ENCODE data around the gene SLX4IP. TPM values are rescaled to one million over a fixed set of nuclear protein-coding genes. Genes with fewer than 3 reads are reported as not detected.
"Not testable (repeated sequence)": the region's sequence is repeated elsewhere in the genome, so short reads cannot be mapped to it uniquely, and the experiment has no call there.

SLX4IP gene
- total and polyA plus RNA-seq, 3 experiments from 2014 or later, result 1.5 to 8.0 (median 7.0) TPM

- H3K27me3 Mint-ChIP-seq; H3K4me1 ChIP-seq (ENCODE audit: insufficient read depth, low read length); H3K9me3 Mint-ChIP-seq; H3K27ac ChIP-seq (ENCODE audit: low read depth, low read length); H3K9me3 ChIP-seq (ENCODE audit: low read length); H3K36me3 ChIP-seq (ENCODE audit: insufficient read depth, low read length); POLR2A ChIA-PET; H3K4me3 ChIP-seq (ENCODE audit: low read length); H3K27ac Mint-ChIP-seq; DNase-seq; H3K4me3 Mint-ChIP-seq; CTCF ChIA-PET; H3K27me3 ChIP-seq (ENCODE audit: insufficient read depth, low read length, poor library complexity, severe bottlenecking): not testable (repeated sequence)
- Mint-ChIP-seq H3K4me1 (peaks cover 16 to 40% (median 22%) of the 10 kb centered on the region in 3 donors), H3K36me3 (peaks cover 2 to 59% (median 9%) of the 10 kb centered on the region in 3 donors)
Observed at GRCh38 chr20:10417218-10417617, 17.9 kb upstream of the SLX4IP start.

- Mint-ChIP-seq H3K27me3 (no peaks in the 10 kb centered on the region), H3K36me3 (peaks cover 3 to 53% (median 9%) of the 10 kb centered on the region in 3 donors), H3K4me3 (no peak overlapping the region), H3K27ac (peak overlapping the region in 1 of 8 donors; percentile 14), H3K9me3 (no peaks in the 10 kb centered on the region), H3K4me1 (peaks cover 19 to 47% (median 27%) of the 10 kb centered on the region in 3 donors)
- no peaks in the 10 kb centered on the region for H3K9me3 ChIP-seq (ENCODE audit: low read length)
- H3K27me3 ChIP-seq (ENCODE audit: insufficient read depth, low read length, poor library complexity, severe bottlenecking), result no peaks in the 10 kb centered on the region
- no peak for DNase-seq
- CTCF ChIA-PET, result no interaction called here
- H3K36me3 ChIP-seq (ENCODE audit: insufficient read depth, low read length), result no peaks in the 10 kb centered on the region
- POLR2A ChIA-PET, result no interaction called here
- no peak overlapping the region for H3K4me3 ChIP-seq (ENCODE audit: low read length)
- no peak overlapping the region for H3K27ac ChIP-seq (ENCODE audit: low read depth, low read length)
- H3K4me1 ChIP-seq (ENCODE audit: insufficient read depth, low read length), result no peaks in the 10 kb centered on the region
Observed at GRCh38 chr20:10419550-10420133, 15.5 kb upstream of the SLX4IP start.

DNA sequence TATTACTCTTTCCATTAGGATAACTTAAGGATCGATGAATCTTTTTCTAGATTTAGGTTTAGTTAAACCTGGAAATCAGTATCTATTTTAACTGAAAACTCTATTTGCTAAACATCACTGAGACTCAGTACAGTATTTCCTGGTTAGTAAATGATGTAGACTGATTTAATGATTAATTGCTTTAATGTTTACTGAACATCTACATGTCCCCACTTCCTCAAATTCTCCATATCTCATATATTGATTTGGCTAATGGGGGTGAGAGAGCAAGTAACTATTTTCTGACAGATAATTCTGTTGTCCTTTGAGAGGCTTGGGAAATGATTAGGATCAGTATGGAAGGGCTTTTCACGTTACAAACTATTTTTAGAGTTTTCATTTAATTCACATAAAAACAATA lies 11.4 kb upstream of the SLX4IP start:
- Histone ChIP-seq H3K27me3 (ENCODE audit: insufficient read depth, low read length, poor library complexity, severe bottlenecking) (no peaks in the 10 kb centered on the region), H3K4me3 (ENCODE audit: low read length) (no peak overlapping the region), H3K9me3 (ENCODE audit: low read length) (no peaks in the 10 kb centered on the region), H3K36me3 (ENCODE audit: insufficient read depth, low read length) (no peaks in the 10 kb centered on the region), H3K27ac (ENCODE audit: low read depth, low read length) (no peak overlapping the region), H3K4me1 (ENCODE audit: insufficient read depth, low read length) (peaks cover 12% of the 10 kb centered on the region)
- CTCF ChIA-PET, result no interaction called here
- peaks cover 20 to 46% (median 26%) of the 10 kb centered on the region in 3 donors for H3K4me1 Mint-ChIP-seq
- H3K27me3 Mint-ChIP-seq, result peaks cover 0 to 2% of the 10 kb centered on the region in 2 donors
- no peak overlapping the region for H3K4me3 Mint-ChIP-seq
- H3K9me3 Mint-ChIP-seq, result no peaks in the 10 kb centered on the region
- POLR2A ChIA-PET, result no interaction called here
- DNase-seq, result no peak
- H3K27ac Mint-ChIP-seq, result no peak overlapping the region
- H3K36me3 Mint-ChIP-seq, result peaks cover 0 to 30% (median 3%) of the 10 kb centered on the region in 3 donors

DNA sequence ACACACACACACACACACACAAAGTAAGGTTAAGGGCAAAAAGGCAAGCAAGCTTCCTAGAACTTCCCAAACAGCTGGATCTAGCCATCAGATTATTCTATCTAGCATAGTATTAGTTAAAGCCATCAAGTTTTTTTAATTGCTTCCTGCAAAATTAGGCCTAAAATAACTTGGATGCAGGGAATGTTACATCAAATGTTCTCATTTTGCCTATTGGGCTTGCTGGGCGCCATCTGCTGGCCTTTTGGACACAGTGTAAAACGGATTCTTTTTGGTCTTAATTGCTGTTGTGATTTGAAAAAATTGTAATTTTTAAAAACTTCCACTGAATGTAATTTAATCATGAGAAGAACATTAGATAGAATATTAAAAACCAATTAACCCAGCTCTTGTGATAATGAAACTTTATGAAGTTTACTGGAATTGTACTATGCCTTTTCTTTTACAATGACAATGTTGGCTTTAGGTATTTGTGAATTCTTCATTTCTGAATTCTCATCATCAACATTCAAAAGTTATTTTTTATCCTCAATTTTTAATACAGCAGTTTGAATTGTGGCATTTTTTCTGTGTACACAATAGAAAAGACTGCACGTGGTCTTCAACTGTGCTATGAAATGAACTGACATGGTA lies 7.9 kb upstream of the SLX4IP start:
- ChIA-PET CTCF (interaction anchor here (0.7 to 2.3 kb wide), 11 partner anchors 10 to 449 kb away, joined by 3 to 9 read pairs (median 4); no protein-coding TSS in a partner anchor), POLR2A (no interaction called here)
- Histone ChIP-seq H3K27me3 (ENCODE audit: insufficient read depth, low read length, poor library complexity, severe bottlenecking) (no peaks in the 10 kb centered on the region), H3K9me3 (ENCODE audit: low read length) (no peaks in the 10 kb centered on the region), H3K4me1 (ENCODE audit: insufficient read depth, low read length) (peaks cover 23% of the 10 kb centered on the region), H3K27ac (ENCODE audit: low read depth, low read length) (no peak overlapping the region), H3K36me3 (ENCODE audit: insufficient read depth, low read length) (no peaks in the 10 kb centered on the region), H3K4me3 (ENCODE audit: low read length) (no peak overlapping the region)
- Mint-ChIP-seq H3K9me3 (no peaks in the 10 kb centered on the region), H3K4me1 (peaks cover 37 to 62% (median 58%) of the 10 kb centered on the region in 3 donors), H3K36me3 (peaks cover 0 to 17% (median 2%) of the 10 kb centered on the region in 3 donors), H3K4me3 (no peak overlapping the region), H3K27me3 (peaks cover 0 to 2% of the 10 kb centered on the region in 2 donors), H3K27ac (peak overlapping the region in 2 of 8 donors; percentile 17 to 28)
- peak; percentile 22 to 60 (median 29) for DNase-seq

DNA sequence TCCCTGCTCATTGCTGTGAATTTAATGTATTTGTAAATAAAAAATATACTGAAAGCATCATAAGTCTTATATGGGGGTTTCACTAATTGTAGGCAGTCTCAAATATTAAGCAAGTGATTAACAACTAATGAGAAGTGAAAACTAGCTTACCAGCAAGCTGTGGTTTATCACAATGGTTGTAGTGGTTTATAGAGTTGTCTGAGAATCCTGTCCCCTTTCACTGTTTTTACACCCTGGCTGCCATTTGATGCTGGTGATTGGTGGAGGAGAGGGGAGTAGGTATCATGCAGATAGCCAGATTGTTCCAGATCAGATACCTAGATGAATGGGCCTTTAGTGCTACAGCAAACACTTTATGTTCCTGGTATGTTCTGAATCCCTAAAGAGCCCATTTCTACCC lies 7.1 kb upstream of the SLX4IP start:
- POLR2A ChIA-PET, result no interaction called here
- Mint-ChIP-seq H3K4me1 (peaks cover 38 to 67% (median 63%) of the 10 kb centered on the region in 3 donors), H3K27ac (peak overlapping the region in 3 of 8 donors; percentile 28 to 48 (median 43))

DNA sequence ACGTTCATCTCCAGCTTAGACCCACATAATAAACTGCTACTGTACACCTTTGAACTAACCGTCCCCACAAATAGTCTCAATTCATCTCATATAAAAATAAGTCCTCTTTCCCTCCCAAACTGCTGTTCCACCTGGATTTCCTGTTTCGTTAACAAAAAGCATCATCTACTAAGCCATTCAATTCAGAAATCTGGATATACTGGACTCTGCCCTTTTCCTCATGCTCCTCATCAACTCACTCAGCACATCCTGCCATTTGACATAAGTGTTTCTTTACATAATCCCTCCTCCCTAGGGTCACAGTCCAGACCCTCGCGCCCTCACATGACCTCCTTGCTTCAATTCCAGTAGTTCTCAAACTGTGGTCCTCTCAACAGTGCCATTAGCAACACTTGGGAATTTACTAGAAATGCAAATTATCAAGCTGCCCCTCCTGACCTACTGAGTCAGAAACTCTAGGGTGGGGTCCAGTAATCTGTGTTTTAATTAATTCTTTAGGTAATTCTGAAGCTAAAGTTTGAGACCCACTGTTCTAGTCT lies 5.6 kb upstream of the SLX4IP start:
- H3K4me1 ChIP-seq (ENCODE audit: insufficient read depth, low read length), result peaks cover 32% of the 10 kb centered on the region
- H3K27ac ChIP-seq (ENCODE audit: low read depth, low read length), result no peak overlapping the region
- Mint-ChIP-seq H3K27me3 (peaks cover 0 to 4% of the 10 kb centered on the region in 2 donors), H3K4me1 (peaks cover 42 to 65% (median 63%) of the 10 kb centered on the region in 3 donors), H3K4me3 (no peak overlapping the region), H3K36me3 (peaks cover 0 to 14% (median 0%) of the 10 kb centered on the region in 3 donors), H3K27ac (peak overlapping the region in 7 of 8 donors; percentile 4 to 67 (median 18)), H3K9me3 (no peaks in the 10 kb centered on the region)
- ChIA-PET CTCF (no interaction called here), POLR2A (no interaction called here)
- no peak for DNase-seq
- H3K36me3 ChIP-seq (ENCODE audit: insufficient read depth, low read length), result no peaks in the 10 kb centered on the region
- H3K9me3 ChIP-seq (ENCODE audit: low read length), result no peaks in the 10 kb centered on the region
- no peaks in the 10 kb centered on the region for H3K27me3 ChIP-seq (ENCODE audit: insufficient read depth, low read length, poor library complexity, severe bottlenecking)
- H3K4me3 ChIP-seq (ENCODE audit: low read length), result no peak overlapping the region

More for the DNA sequence above, 7.1 kb upstream of the SLX4IP start:
- H3K27me3 Mint-ChIP-seq, result peaks cover 0 to 2% of the 10 kb centered on the region in 2 donors
- H3K36me3 Mint-ChIP-seq, result peaks cover 0 to 13% (median 0%) of the 10 kb centered on the region in 3 donors
- H3K4me3 Mint-ChIP-seq, result no peak overlapping the region
- Histone ChIP-seq H3K27ac (ENCODE audit: low read depth, low read length) (no peak overlapping the region), H3K9me3 (ENCODE audit: low read length) (no peaks in the 10 kb centered on the region), H3K36me3 (ENCODE audit: insufficient read depth, low read length) (no peaks in the 10 kb centered on the region), H3K4me1 (ENCODE audit: insufficient read depth, low read length) (peaks cover 26% of the 10 kb centered on the region), H3K27me3 (ENCODE audit: insufficient read depth, low read length, poor library complexity, severe bottlenecking) (no peaks in the 10 kb centered on the region), H3K4me3 (ENCODE audit: low read length) (no peak overlapping the region)
- CTCF ChIA-PET, result interaction anchor here (1.7 to 2.3 kb wide), 5 partner anchors 17 to 450 kb away, joined by 4 to 9 read pairs (median 5); no protein-coding TSS in a partner anchor
- DNase-seq, result no peak
- no peaks in the 10 kb centered on the region for H3K9me3 Mint-ChIP-seq

- Mint-ChIP-seq H3K4me3 (peak overlapping the region in 1 of 7 donors; percentile 71), H3K4me1 (peaks cover 43 to 69% (median 65%) of the 10 kb centered on the region in 3 donors), H3K36me3 (peaks cover 0 to 18% (median 0%) of the 10 kb centered on the region in 3 donors), H3K27ac (peak overlapping the region in 2 of 8 donors; percentile 49 to 51), H3K9me3 (no peaks in the 10 kb centered on the region), H3K27me3 (peaks cover 0 to 4% of the 10 kb centered on the region in 2 donors)
- Histone ChIP-seq H3K4me3 (ENCODE audit: low read length) (no peak overlapping the region), H3K27ac (ENCODE audit: low read depth, low read length) (no peak overlapping the region), H3K36me3 (ENCODE audit: insufficient read depth, low read length) (no peaks in the 10 kb centered on the region), H3K9me3 (ENCODE audit: low read length) (no peaks in the 10 kb centered on the region), H3K27me3 (ENCODE audit: insufficient read depth, low read length, poor library complexity, severe bottlenecking) (no peaks in the 10 kb centered on the region), H3K4me1 (ENCODE audit: insufficient read depth, low read length) (peaks cover 32% of the 10 kb centered on the region)
- CTCF ChIA-PET, result interaction anchor here (1.0 kb wide), 1 partner anchor 8 kb away, joined by 3 read pairs; no protein-coding TSS in a partner anchor
- POLR2A ChIA-PET, result no interaction called here
- DNase-seq, result no peak
Observed at GRCh38 chr20:10430000-10430466, 5.1 kb upstream of the SLX4IP start.

DNA sequence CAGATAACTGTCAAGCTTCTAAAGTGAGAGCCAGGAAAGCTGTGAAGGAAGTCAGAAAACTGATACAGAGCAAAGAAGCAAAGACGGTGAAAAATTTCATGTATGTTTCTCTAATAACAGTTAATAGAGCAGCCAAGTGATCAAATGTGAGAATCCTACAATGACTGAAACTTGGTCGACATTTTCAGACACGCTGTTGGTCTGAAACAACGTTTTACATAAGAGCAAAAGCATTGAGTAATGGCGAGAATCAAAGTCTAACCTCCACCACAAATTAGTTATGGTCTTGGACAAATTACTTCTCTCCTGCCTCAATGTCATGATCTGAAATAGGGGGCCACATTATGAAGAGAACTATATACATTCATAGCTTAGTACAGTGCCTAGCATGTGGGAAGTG lies 4.4 kb upstream of the SLX4IP start:
- Mint-ChIP-seq H3K4me3 (peak overlapping the region in 1 of 7 donors; percentile 71), H3K27me3 (peaks cover 0 to 4% of the 10 kb centered on the region in 2 donors), H3K27ac (peak overlapping the region in 7 of 8 donors; percentile 2 to 51 (median 40)), H3K36me3 (peaks cover 0 to 17% (median 0%) of the 10 kb centered on the region in 3 donors), H3K4me1 (peaks cover 50 to 75% (median 72%) of the 10 kb centered on the region in 3 donors), H3K9me3 (no peaks in the 10 kb centered on the region)
- ChIA-PET POLR2A (no interaction called here), CTCF (interaction anchor here (1.0 kb wide), 1 partner anchor 9 kb away, joined by 3 read pairs; no protein-coding TSS in a partner anchor)
- no peak overlapping the region for H3K4me3 ChIP-seq (ENCODE audit: low read length)
- H3K4me1 ChIP-seq (ENCODE audit: insufficient read depth, low read length), result peaks cover 36% of the 10 kb centered on the region
- no peak for DNase-seq
- no peaks in the 10 kb centered on the region for H3K9me3 ChIP-seq (ENCODE audit: low read length)
- H3K27me3 ChIP-seq (ENCODE audit: insufficient read depth, low read length, poor library complexity, severe bottlenecking), result no peaks in the 10 kb centered on the region
- no peaks in the 10 kb centered on the region for H3K36me3 ChIP-seq (ENCODE audit: insufficient read depth, low read length)
- no peak overlapping the region for H3K27ac ChIP-seq (ENCODE audit: low read depth, low read length)

All from CD8-positive, alpha-beta memory T cell (primary cell).